Inflammatory macrophage treated with lipopolysaccharide for 1 hour (primary cell): Measurements from ENCODE around the gene SEC24B.
"Not testable (repeated sequence)": the region's sequence is repeated elsewhere in the genome, so short reads cannot be mapped to it uniquely, and the experiment has no call there.

Experiments used
- DNase-seq, 2 donors: peaks; one replicate each; pipeline ENCODE4 v3.0.0-alpha.2; 2020 to 2022

The SEC24B gene

GRCh38 chr4:109511414-109511813, 77.8 kb downstream of the SEC24B start:
- DNase-seq: no peak

- not testable (repeated sequence) for DNase-seq
Observed at GRCh38 chr4:109513368-109513767, 79.8 kb downstream of the SEC24B start.

GRCh38 chr4:109532182-109532581, 98.6 kb downstream of the SEC24B start:
- DNase-seq: no peak

GRCh38 chr4:109545401-109545800, 111.8 kb downstream of the SEC24B start:
- no peak for DNase-seq

- no peak for DNase-seq
Observed at GRCh38 chr4:109547394-109547793, 113.8 kb downstream of the SEC24B start.

GRCh38 chr4:109548655-109549054, 115.0 kb downstream of the SEC24B start:
- DNase-seq: peak; percentile 86 to 90

- DNase-seq: no peak
Observed at GRCh38 chr4:109552237-109552636, 118.6 kb downstream of the SEC24B start.

- no peak for DNase-seq
Observed at GRCh38 chr4:109553130-109553529, 119.5 kb downstream of the SEC24B start.

- no peak for DNase-seq
Observed at GRCh38 chr4:109554971-109555370, 121.4 kb downstream of the SEC24B start.

GRCh38 chr4:109557433-109557832, 123.8 kb downstream of the SEC24B start:
- no peak for DNase-seq

- DNase-seq: not testable (repeated sequence)
Observed at GRCh38 chr4:109558095-109558494, 124.5 kb downstream of the SEC24B start.

- peak in 1 of 2 donors; percentile 13 for DNase-seq
Observed at GRCh38 chr4:109559625-109559982, 126.0 kb downstream of the SEC24B start.

GRCh38 chr4:109559983-109560686, 126.5 kb downstream of the SEC24B start, which contains the start of gene MCUB:
MCUB (plus strand) TSS chr4:109560246; CDS start chr4:109560338, 92 bp downstream.
- peak; percentile 86 to 87 for DNase-seq

GRCh38 chr4:109560687-109561461, 127.3 kb downstream of the SEC24B start:
- DNase-seq: peak; percentile 60 to 67

GRCh38 chr4:109562457-109563239, 129.0 kb downstream of the SEC24B start:
- no peak for DNase-seq

- DNase-seq: no peak
Observed at GRCh38 chr4:109571494-109571893, 137.9 kb downstream of the SEC24B start.

- DNase-seq: no peak
Observed at GRCh38 chr4:109572154-109572553, 138.5 kb downstream of the SEC24B start.

- DNase-seq: peak; percentile 20 to 32
Observed at GRCh38 chr4:109574443-109574850, 140.8 kb downstream of the SEC24B start.

GRCh38 chr4:109574931-109575804, 141.6 kb downstream of the SEC24B start:
- no peak for DNase-seq

GRCh38 chr4:109576462-109576861, 142.8 kb downstream of the SEC24B start:
- peak; percentile 46 to 65 for DNase-seq

GRCh38 chr4:109578846-109579245, 145.2 kb downstream of the SEC24B start:
- DNase-seq: no peak

- not testable (repeated sequence) for DNase-seq
Observed at GRCh38 chr4:109579997-109580396, 146.4 kb downstream of the SEC24B start.
